Naive thymus-derived CD8-positive, alpha-beta T cell (primary cell): ENCODE data around the gene BICC1. TPM values are rescaled to one million over a fixed set of nuclear protein-coding genes. Genes with fewer than 3 reads are reported as not detected.

Experiments used
- ATAC-seq, 2 donors: fragments of 150-1000 bp; cut with Tn5 transposase in 1 of 2; sonication (Bioruptor Pico), chemical (Tn5 transposase) in 1 of 2; 1 replicate in 1 of 2; 2 replicates in 1 of 2; pipeline ENCODE4 v1.10.0; 2021; ENCODE audit warnings: mild to moderate bottlenecking in 2 of 2, moderate library complexity in 2 of 2
- POLR2A ChIA-PET: fragments of 350-600 bp; sonication (Branson Sonifier 250); formaldehyde crosslinking; loops from one replicate; lab custom pipeline; 2021; ENCODE audit warnings: antibody characterized with exemption; lab: Charles Lee
- DNase-seq, 10 donors: peaks; one replicate each; pipeline versions ENCODE4 v3.0.0 to v3.0.0-alpha.2; 2020 to 2022
- H3K27ac Mint-ChIP-seq, 10 donors: one replicate each; pipeline ENCODE4 v1.8.0; 2020 to 2022; ENCODE audit warnings: mild to moderate bottlenecking in 10 of 10, mixed read lengths in 10 of 10, moderate library complexity in 4 of 10, inconsistent platforms in 1 of 10
- H3K27me3 Mint-ChIP-seq, 5 donors: one replicate each; pipeline ENCODE4 v1.8.0; 2021 to 2022; ENCODE audit warnings: mixed read lengths in 5 of 5
- H3K36me3 Mint-ChIP-seq, 3 donors: one replicate each; pipeline ENCODE4 v1.8.0; 2020 to 2022; ENCODE audit warnings: mixed read lengths in 3 of 3, mild to moderate bottlenecking in 2 of 3, inconsistent platforms in 1 of 3
- H3K4me1 Mint-ChIP-seq, 4 donors: one replicate each; pipeline ENCODE4 v1.8.0; 2021 to 2022; ENCODE audit warnings: mixed read lengths in 4 of 4
- H3K4me3 Mint-ChIP-seq, 10 donors: one replicate each; pipeline ENCODE4 v1.8.0; 2020 to 2022; ENCODE audit warnings: mild to moderate bottlenecking in 10 of 10, mixed read lengths in 10 of 10, moderate library complexity in 6 of 10, inconsistent platforms in 1 of 10
- H3K9me3 Mint-ChIP-seq, 9 donors: one replicate each; pipeline ENCODE4 v1.8.0; 2020 to 2022; ENCODE audit warnings: mixed read lengths in 9 of 9, mild to moderate bottlenecking in 3 of 9, inconsistent platforms in 1 of 9, moderate library complexity in 1 of 9
- polyA plus RNA-seq, 3 donors: library from polyadenylated mRNA; unstranded; fragments of 300-500 nt; fragmentation: Illumina TruSeq; gene quantifications; one replicate each; pipeline ENCODE4 v1.2.3, GENCODE V29; 2021
- total RNA-seq, 8 experiments: library from RNA in 2 of 8; stranded (reverse) in 2 of 8; gene quantifications; one replicate each; pipeline ENCODE4 v1.2.3 and lab custom pipeline; 2021 to 2026

Gene BICC1
- total and polyA plus RNA-seq, 5 experiments from 2014 or later = not detected

GRCh38 chr10:58810751-58811150 is 298.1 kb downstream of the BICC1 start:
- no peak overlapping the region for H3K27ac Mint-ChIP-seq
- H3K27me3 Mint-ChIP-seq = peaks cover 0 to 10% (median 5%) of the 10 kb centered on the region in 5 donors
- no peak for DNase-seq
- POLR2A ChIA-PET = no interaction called here
- H3K4me1 Mint-ChIP-seq = no peaks in the 10 kb centered on the region
- H3K4me3 Mint-ChIP-seq = no peak overlapping the region
- H3K9me3 Mint-ChIP-seq = no peaks in the 10 kb centered on the region
- no peaks in the 10 kb centered on the region for H3K36me3 Mint-ChIP-seq
- no peak for ATAC-seq

- POLR2A ChIA-PET = no interaction called here
- peaks cover 0 to 10% (median 5%) of the 10 kb centered on the region in 5 donors for H3K27me3 Mint-ChIP-seq
- no peaks in the 10 kb centered on the region for H3K36me3 Mint-ChIP-seq
- no peaks in the 10 kb centered on the region for H3K9me3 Mint-ChIP-seq
- DNase-seq = no peak
- H3K4me3 Mint-ChIP-seq = no peak overlapping the region
- no peak for ATAC-seq
- H3K4me1 Mint-ChIP-seq = no peaks in the 10 kb centered on the region
- no peak overlapping the region for H3K27ac Mint-ChIP-seq
These were observed 300.9 kb downstream of the BICC1 start for GRCh38 chr10:58813573-58813972.

- Mint-ChIP-seq H3K27me3 (peaks cover 0 to 10% (median 2%) of the 10 kb centered on the region in 5 donors), H3K27ac (no peak overlapping the region), H3K9me3 (no peaks in the 10 kb centered on the region), H3K4me1 (no peaks in the 10 kb centered on the region), H3K36me3 (no peaks in the 10 kb centered on the region), H3K4me3 (no peak overlapping the region)
- POLR2A ChIA-PET = no interaction called here
- DNase-seq (no peak), ATAC-seq (no peak)
These were observed 304.7 kb downstream of the BICC1 start for GRCh38 chr10:58817201-58817846.

GRCh38 chr10:58818900-58819299 is 306.2 kb downstream of the BICC1 start:
- Mint-ChIP-seq H3K4me3 (no peak overlapping the region), H3K4me1 (no peaks in the 10 kb centered on the region), H3K9me3 (no peaks in the 10 kb centered on the region), H3K27me3 (peaks cover 0 to 7% (median 2%) of the 10 kb centered on the region in 5 donors), H3K36me3 (no peaks in the 10 kb centered on the region), H3K27ac (no peak overlapping the region)
- DNase-seq = no peak
- ATAC-seq = no peak
- POLR2A ChIA-PET = no interaction called here

- DNase-seq = no peak
- no peak overlapping the region for H3K4me3 Mint-ChIP-seq
- H3K9me3 Mint-ChIP-seq = no peaks in the 10 kb centered on the region
- no peak overlapping the region for H3K27ac Mint-ChIP-seq
- peaks cover 0 to 4% (median 0%) of the 10 kb centered on the region in 5 donors for H3K27me3 Mint-ChIP-seq
- ATAC-seq = no peak
- H3K36me3 Mint-ChIP-seq = no peaks in the 10 kb centered on the region
- POLR2A ChIA-PET = no interaction called here
- H3K4me1 Mint-ChIP-seq = no peaks in the 10 kb centered on the region
These were observed 307.7 kb downstream of the BICC1 start for GRCh38 chr10:58820386-58820785.

GRCh38 chr10:58820861-58821751 is 308.4 kb downstream of the BICC1 start:
- Mint-ChIP-seq H3K27me3 (peaks cover 0 to 4% (median 0%) of the 10 kb centered on the region in 5 donors), H3K4me1 (no peaks in the 10 kb centered on the region), H3K27ac (no peak overlapping the region), H3K36me3 (no peaks in the 10 kb centered on the region), H3K4me3 (no peak overlapping the region), H3K9me3 (no peaks in the 10 kb centered on the region)
- POLR2A ChIA-PET = no interaction called here
- DNase-seq = no peak
- no peak for ATAC-seq

- ATAC-seq (no peak), DNase-seq (no peak)
- Mint-ChIP-seq H3K27me3 (peaks cover 0 to 4% (median 0%) of the 10 kb centered on the region in 5 donors), H3K27ac (no peak overlapping the region), H3K9me3 (no peaks in the 10 kb centered on the region), H3K4me3 (no peak overlapping the region), H3K36me3 (no peaks in the 10 kb centered on the region), H3K4me1 (no peaks in the 10 kb centered on the region)
- POLR2A ChIA-PET = no interaction called here
These were observed 309.0 kb downstream of the BICC1 start for GRCh38 chr10:58821752-58822056.

- H3K4me3 Mint-ChIP-seq = no peak overlapping the region
- no peaks in the 10 kb centered on the region for H3K36me3 Mint-ChIP-seq
- H3K27ac Mint-ChIP-seq = no peak overlapping the region
- no peaks in the 10 kb centered on the region for H3K4me1 Mint-ChIP-seq
- POLR2A ChIA-PET = no interaction called here
- ATAC-seq (no peak), DNase-seq (no peak)
- peaks cover 0 to 4% (median 0%) of the 10 kb centered on the region in 5 donors for H3K27me3 Mint-ChIP-seq
- peaks cover 0 to 3% (median 0%) of the 10 kb centered on the region in 9 donors for H3K9me3 Mint-ChIP-seq
These were observed 311.3 kb downstream of the BICC1 start for GRCh38 chr10:58823983-58824382.

- ATAC-seq = no peak
- H3K4me3 Mint-ChIP-seq = no peak overlapping the region
These were observed 311.7 kb downstream of the BICC1 start for GRCh38 chr10:58824396-58824795.

GRCh38 chr10:58826694-58827093 is 314.0 kb downstream of the BICC1 start:
- peaks cover 0 to 3% (median 0%) of the 10 kb centered on the region in 9 donors for H3K9me3 Mint-ChIP-seq
- no peak for ATAC-seq
- no peaks in the 10 kb centered on the region for H3K4me1 Mint-ChIP-seq
- DNase-seq = no peak
- H3K27ac Mint-ChIP-seq = no peak overlapping the region
- POLR2A ChIA-PET = no interaction called here
- H3K27me3 Mint-ChIP-seq = no peaks in the 10 kb centered on the region
- H3K36me3 Mint-ChIP-seq = no peaks in the 10 kb centered on the region
- no peak overlapping the region for H3K4me3 Mint-ChIP-seq

More at GRCh38 chr10:58824396-58824795, 311.7 kb downstream of the BICC1 start:
- POLR2A ChIA-PET = no interaction called here
- Mint-ChIP-seq H3K4me1 (no peaks in the 10 kb centered on the region), H3K36me3 (no peaks in the 10 kb centered on the region), H3K9me3 (peaks cover 0 to 3% (median 0%) of the 10 kb centered on the region in 9 donors), H3K27ac (no peak overlapping the region), H3K27me3 (peaks cover 0 to 4% (median 0%) of the 10 kb centered on the region in 5 donors)
- no peak for DNase-seq

- DNase-seq (no peak), ATAC-seq (no peak)
- H3K27me3 Mint-ChIP-seq = no peaks in the 10 kb centered on the region
- no peak overlapping the region for H3K4me3 Mint-ChIP-seq
- H3K36me3 Mint-ChIP-seq = no peaks in the 10 kb centered on the region
- peaks cover 0 to 3% (median 0%) of the 10 kb centered on the region in 9 donors for H3K9me3 Mint-ChIP-seq
- no peak overlapping the region for H3K27ac Mint-ChIP-seq
- POLR2A ChIA-PET = no interaction called here
- H3K4me1 Mint-ChIP-seq = no peaks in the 10 kb centered on the region
These were observed 314.7 kb downstream of the BICC1 start for GRCh38 chr10:58827381-58827780.

- Mint-ChIP-seq H3K36me3 (no peaks in the 10 kb centered on the region), H3K27me3 (peaks cover 0 to 4% (median 2%) of the 10 kb centered on the region in 5 donors), H3K27ac (no peak overlapping the region), H3K4me1 (no peaks in the 10 kb centered on the region), H3K9me3 (peaks cover 0 to 3% (median 0%) of the 10 kb centered on the region in 9 donors), H3K4me3 (no peak overlapping the region)
- no peak for ATAC-seq
- POLR2A ChIA-PET = no interaction called here
- no peak for DNase-seq
These were observed 317.2 kb downstream of the BICC1 start for GRCh38 chr10:58829839-58830238.

- no peak for ATAC-seq
- no peaks in the 10 kb centered on the region for H3K4me1 Mint-ChIP-seq
- H3K27ac Mint-ChIP-seq = no peak overlapping the region
- POLR2A ChIA-PET = no interaction called here
- H3K27me3 Mint-ChIP-seq = peaks cover 0 to 4% (median 2%) of the 10 kb centered on the region in 5 donors
- H3K4me3 Mint-ChIP-seq = no peak overlapping the region
- peaks cover 0 to 3% (median 0%) of the 10 kb centered on the region in 9 donors for H3K9me3 Mint-ChIP-seq
- no peak for DNase-seq
- H3K36me3 Mint-ChIP-seq = no peaks in the 10 kb centered on the region
These were observed 318.0 kb downstream of the BICC1 start for GRCh38 chr10:58830697-58831096.
